Measurements from ENCODE around the gene ATP1B4.

The ATP1B4 gene

GRCh38 chrX:120377715-120378114 lies 15.8 kb downstream of the ATP1B4 start:
- no peak for DNase-seq

DNA sequence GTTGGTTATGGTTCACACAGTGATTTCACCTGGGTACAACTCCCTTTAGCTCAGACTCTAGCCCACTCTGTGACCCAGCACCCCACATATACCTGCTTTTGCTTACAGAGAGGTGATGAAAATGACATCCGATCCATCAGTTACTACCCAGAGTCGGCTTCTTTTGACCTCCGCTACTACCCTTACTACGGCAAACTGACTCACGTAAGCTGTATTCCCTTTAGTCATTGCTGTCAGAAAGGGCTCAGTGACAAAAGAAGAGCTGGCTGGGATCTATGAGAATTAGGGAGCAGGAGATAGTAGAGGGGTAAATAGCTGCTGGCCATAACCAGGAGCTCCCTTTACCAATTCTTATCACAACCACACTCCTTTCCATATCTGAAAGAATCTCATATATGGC lies 16.7 kb downstream of the ATP1B4 start:
- DNase-seq = no peak

DNA sequence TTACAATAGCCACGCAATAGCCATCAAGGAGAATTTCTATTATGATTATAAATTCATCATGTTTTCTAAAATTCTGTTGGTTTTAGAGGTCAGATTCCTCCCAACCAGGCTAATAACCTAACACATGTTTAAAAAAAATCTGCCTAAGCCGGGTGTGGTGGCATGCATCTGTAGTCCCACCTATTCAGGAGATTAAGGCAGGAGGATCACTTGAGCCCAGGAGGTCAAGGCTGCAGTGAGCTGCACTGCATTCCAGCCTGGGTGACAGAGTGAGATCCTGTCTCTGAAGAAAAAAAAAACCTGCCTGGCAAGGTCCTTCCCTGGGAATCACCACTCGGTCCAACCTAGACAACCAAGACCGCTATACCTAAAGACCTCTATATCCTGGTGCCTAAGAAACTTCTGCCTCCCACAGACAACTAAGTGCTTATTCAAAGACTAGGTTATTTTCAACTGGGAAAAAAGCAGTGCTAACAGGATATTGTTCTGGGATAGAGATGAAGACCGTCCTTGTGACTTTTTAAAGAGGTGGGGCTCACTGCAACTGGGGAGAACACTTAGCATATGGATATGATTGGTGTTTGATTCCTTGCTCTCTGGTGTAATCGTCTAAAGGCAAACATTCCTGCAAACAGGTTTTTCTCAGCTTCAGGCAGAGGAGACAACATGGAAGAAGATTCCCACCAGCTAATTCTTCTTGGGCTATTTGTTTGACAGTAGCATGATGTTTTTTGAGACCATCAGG lies 18.2 kb downstream of the ATP1B4 start:
- DNase-seq = no peak

DNA sequence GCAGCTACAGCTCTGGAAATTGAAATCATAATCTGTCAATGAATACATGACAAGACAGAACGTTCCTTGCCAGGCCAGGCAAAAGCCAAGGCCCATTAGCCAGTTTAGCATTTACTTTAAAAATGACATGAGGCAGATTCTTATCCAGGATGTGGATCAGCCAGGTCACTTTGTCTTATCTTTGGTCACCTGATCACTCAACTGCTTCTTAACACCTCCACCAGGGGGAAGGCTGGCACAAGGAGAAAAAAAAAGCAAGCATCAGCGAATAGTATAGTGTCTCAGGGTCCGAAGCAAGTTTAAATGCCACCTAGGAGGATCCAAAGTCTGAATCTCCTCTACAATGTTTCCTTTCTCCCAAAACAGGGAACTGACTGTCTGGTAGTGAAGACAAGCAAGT lies 18.8 kb downstream of the ATP1B4 start:
- no peak for DNase-seq

GRCh38 chrX:120401301-120401700 lies 39.4 kb downstream of the ATP1B4 start:
- no peak for DNase-seq

GRCh38 chrX:120402369-120402768 lies 40.5 kb downstream of the ATP1B4 start:
- no peak for DNase-seq

DNA sequence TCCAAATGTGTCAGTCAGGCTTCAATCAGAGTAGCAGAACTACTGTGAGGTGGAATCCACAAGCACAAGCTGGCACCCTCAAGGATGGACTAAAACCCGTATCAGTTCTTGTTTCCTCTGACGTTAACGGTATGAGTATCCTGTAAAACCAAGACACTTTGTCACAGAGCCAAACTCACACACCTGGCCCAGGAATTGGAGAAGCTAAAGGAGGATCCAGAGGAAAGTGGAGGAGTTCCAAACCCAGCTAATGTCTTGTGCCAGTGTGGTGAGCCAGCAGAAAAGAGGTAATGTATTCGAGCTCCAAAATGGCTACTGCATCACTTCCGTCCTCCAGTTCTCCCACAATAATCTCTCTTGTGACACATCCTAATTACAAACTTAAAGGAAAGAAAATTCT lies 44.7 kb downstream of the ATP1B4 start:
- no peak for DNase-seq

DNA sequence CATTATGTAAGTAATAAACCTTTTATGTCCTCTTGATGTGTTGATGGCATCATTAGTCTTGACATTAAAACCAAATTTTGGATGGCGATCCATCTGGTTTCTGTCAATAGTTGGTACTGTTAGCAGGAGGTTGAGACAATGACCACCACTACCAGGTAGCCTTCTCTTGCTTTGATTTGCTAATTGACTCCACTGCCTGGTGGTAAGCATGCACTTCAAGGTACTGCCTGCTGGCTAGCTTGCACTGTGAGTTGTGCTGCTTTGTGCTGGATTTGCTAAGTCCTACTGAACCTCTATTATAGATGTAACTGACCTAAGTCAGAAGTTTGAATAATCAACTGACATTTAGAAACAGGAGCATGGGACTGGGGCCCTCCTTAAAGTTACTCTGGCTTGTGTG lies 46.3 kb downstream of the ATP1B4 start:
- no peak for DNase-seq

GRCh38 chrX:120419463-120419862 lies 57.6 kb downstream of the ATP1B4 start:
- DNase-seq = no peak

GRCh38 chrX:120426599-120426998 lies 64.7 kb downstream of the ATP1B4 start:
- DNase-seq = no peak

DNA sequence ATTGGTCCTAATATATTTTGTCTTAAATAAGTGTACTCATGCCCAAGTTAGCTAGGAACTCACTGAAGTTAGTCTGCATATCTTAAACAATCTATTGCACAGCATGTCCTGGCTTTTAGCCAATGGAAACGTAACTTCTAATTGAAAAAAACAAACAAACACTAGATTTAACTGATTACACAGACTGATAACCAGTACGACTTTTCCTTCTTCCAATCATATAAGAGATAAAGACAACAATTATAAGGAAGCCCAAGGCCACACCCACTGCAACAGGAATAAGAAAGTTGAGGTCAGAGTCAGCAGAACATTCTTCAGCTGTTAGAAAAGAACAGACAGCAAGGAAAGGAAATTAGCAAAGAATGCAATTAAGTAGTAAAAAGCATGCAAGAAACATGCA lies 66.4 kb downstream of the ATP1B4 start:
- no peak for DNase-seq

- no peak for DNase-seq
Observed at GRCh38 chrX:120429776-120430540, 68.1 kb downstream of the ATP1B4 start.

Measured in NCI-H2081 treated with DMSO at 0.1 percent for 48 hours (cell line).